DND-41 (cell line): ENCODE measurements around the gene SBF1.

Source experiments
- ATAC-seq: fragments of 200-7000 bp; cut with Tn5 transposase; 3 replicates; pipeline ENCODE4 v1.9.1; 2021; ENCODE audit warnings: low read depth; ENCODE audit not compliant: insufficient read depth
- DNase-seq: peaks from one replicate; pipeline ENCODE4 v3.0.0-alpha.2; 2020
- H2AFZ ChIP-seq: 2 replicates; pipeline ENCODE4 v1.6.0; 2012; ENCODE audit warnings: low read depth, low read length
- H3K27ac ChIP-seq: 2 replicates; pipeline ENCODE4 v1.5.1; 2012; ENCODE audit warnings: low read length, inconsistent platforms
- H3K27me3 ChIP-seq: fragments of 200-600 bp; sonication (generic); 2 replicates; pipeline ENCODE4 v1.6.0; 2012; ENCODE audit warnings: low read length, mild to moderate bottlenecking, inconsistent platforms; ENCODE audit not compliant: insufficient read depth, poor library complexity
- H3K36me3 ChIP-seq: 2 replicates; pipeline ENCODE4 v1.5.1; 2012; ENCODE audit warnings: low read length, inconsistent platforms; ENCODE audit not compliant: insufficient read depth
- H3K4me1 ChIP-seq: 2 replicates; pipeline ENCODE4 v1.5.1; 2012; ENCODE audit warnings: mild to moderate bottlenecking, low read length; ENCODE audit not compliant: insufficient read depth
- H3K4me2 ChIP-seq: 2 replicates; pipeline ENCODE4 v1.6.0; 2012; ENCODE audit warnings: mild to moderate bottlenecking, moderate library complexity, low read length, inconsistent platforms; ENCODE audit not compliant: insufficient read depth
- H3K4me3 ChIP-seq, 2 experiments: fragments of 200-600 bp in 1 of 2; shearing (Covaris generic) in 1 of 2; 2 replicates each; pipeline ENCODE4 v1.5.1; 2012 to 2016; ENCODE audit warnings: inconsistent platforms in 2 of 2, low read length in 2 of 2, mild to moderate bottlenecking in 2 of 2, low read depth in 1 of 2, moderate library complexity in 1 of 2
- H3K79me2 ChIP-seq: 2 replicates; pipeline ENCODE4 v1.6.0; 2012; ENCODE audit warnings: low read length, inconsistent platforms; ENCODE audit not compliant: insufficient read depth
- H3K9ac ChIP-seq: 2 replicates; pipeline ENCODE4 v1.6.0; 2012; ENCODE audit warnings: low read depth, mild to moderate bottlenecking, inconsistent platforms, low read length, moderate library complexity
- H3K9me3 ChIP-seq: 2 replicates; pipeline ENCODE4 v1.5.1; 2012; ENCODE audit warnings: low read length, moderate library complexity, mild to moderate bottlenecking, inconsistent platforms; ENCODE audit not compliant: insufficient read depth, severe bottlenecking
- H4K20me1 ChIP-seq: 2 replicates; pipeline ENCODE4 v1.6.0; 2012; ENCODE audit warnings: low read length; ENCODE audit not compliant: insufficient read depth
- EZH2 ChIP-seq: IDR thresholded peaks from 3 replicates; pipeline ENCODE4 v1.6.1; 2012; ENCODE audit warnings: borderline replicate concordance, low read depth, mild to moderate bottlenecking, moderate library complexity, low read length, inconsistent platforms; ENCODE audit not compliant: severe bottlenecking
- TF ChIP-seq, protein P1 (sequence below): IDR thresholded peaks from 2 replicates; pipeline ENCODE4 v1.5.1; 2012; ENCODE audit warnings: borderline replicate concordance, low read length, moderate library complexity, mild to moderate bottlenecking; ENCODE audit not compliant: poor library complexity, severe bottlenecking; ENCODE audit errors: extremely low read depth

SBF1 gene

DNA sequence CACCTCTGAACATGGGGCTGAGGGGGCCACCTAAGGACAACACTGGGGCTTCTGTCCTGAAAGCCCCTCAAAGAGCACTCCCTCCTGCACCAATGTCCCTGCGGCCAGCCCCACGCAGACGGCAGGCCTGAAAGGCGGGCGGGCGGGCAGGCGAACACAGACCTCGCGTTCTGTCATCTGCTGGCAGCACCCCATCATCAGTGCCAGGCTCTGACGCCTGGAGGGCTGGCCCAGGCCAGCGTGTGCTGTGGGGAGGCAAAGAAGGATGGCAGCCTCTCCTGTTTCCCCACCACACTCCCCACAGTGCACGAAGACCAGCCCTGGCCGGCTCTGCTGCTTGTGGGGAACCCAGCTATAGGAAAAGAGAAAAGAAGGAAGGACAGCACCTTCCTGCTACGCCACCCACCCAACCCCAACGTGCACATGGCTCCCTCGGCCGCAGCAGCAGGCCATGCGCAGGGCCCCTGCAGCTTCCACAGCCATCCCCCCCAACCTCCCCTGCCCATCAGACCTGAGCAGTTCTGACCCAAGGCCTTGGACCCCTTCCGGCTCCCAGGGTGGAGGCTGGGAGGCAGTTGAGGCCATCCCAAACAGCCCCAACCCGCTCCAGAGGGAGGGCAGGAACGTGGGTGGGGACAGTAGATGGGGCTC, 3.5 kb downstream of the SBF1 start:
- Histone ChIP-seq H3K27me3 (no peaks in the 10 kb centered on the region), H3K36me3 (peaks cover 55% of the 10 kb centered on the region), H3K79me2 (peaks cover 79% of the 10 kb centered on the region), H3K4me1 (peaks cover 74% of the 10 kb centered on the region), H3K4me3 (peak overlapping the region in 1 of 2 experiments; percentile 96; a peak in 2 of 4 replicates), H4K20me1 (peaks cover 72% of the 10 kb centered on the region), H3K9ac (peak overlapping the region; percentile 84), H2AFZ (no peak overlapping the region), H3K27ac (peak overlapping the region; percentile 91), H3K9me3 (no peaks in the 10 kb centered on the region), H3K4me2 (peak overlapping the region; percentile 99)
- TF ChIP-seq EZH2: no peak
- TF ChIP-seq, protein P1, sequence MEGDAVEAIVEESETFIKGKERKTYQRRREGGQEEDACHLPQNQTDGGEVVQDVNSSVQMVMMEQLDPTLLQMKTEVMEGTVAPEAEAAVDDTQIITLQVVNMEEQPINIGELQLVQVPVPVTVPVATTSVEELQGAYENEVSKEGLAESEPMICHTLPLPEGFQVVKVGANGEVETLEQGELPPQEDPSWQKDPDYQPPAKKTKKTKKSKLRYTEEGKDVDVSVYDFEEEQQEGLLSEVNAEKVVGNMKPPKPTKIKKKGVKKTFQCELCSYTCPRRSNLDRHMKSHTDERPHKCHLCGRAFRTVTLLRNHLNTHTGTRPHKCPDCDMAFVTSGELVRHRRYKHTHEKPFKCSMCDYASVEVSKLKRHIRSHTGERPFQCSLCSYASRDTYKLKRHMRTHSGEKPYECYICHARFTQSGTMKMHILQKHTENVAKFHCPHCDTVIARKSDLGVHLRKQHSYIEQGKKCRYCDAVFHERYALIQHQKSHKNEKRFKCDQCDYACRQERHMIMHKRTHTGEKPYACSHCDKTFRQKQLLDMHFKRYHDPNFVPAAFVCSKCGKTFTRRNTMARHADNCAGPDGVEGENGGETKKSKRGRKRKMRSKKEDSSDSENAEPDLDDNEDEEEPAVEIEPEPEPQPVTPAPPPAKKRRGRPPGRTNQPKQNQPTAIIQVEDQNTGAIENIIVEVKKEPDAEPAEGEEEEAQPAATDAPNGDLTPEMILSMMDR: no peak
- DNase-seq (no peak), ATAC-seq (no peak)

DNA sequence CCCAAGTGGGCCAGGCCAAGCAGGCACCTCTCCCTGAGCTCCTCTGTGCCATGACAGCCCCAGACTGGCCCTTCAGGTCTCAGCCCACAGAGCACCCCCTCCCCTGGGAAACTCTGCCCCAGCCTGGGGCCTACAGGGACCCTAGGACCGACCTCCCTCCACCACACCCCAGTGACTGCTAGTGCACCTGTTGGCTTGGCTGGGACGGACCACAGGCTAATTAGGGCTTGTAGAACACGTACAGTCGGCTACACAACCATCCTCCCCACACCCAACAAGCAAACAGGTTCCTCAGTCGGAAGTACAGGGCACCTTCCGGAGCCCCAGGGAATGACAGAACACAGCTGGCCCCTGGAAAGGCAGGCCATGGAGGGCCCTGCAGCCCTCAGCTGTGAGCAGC, 4.3 kb downstream of the SBF1 start:
- H3K4me3 ChIP-seq: peak overlapping the region in 1 of 2 experiments; percentile 96; a peak in 2 of 4 replicates
- H3K4me1 ChIP-seq: peaks cover 70% of the 10 kb centered on the region
- H3K9ac ChIP-seq: peak overlapping the region; percentile 84

DNA sequence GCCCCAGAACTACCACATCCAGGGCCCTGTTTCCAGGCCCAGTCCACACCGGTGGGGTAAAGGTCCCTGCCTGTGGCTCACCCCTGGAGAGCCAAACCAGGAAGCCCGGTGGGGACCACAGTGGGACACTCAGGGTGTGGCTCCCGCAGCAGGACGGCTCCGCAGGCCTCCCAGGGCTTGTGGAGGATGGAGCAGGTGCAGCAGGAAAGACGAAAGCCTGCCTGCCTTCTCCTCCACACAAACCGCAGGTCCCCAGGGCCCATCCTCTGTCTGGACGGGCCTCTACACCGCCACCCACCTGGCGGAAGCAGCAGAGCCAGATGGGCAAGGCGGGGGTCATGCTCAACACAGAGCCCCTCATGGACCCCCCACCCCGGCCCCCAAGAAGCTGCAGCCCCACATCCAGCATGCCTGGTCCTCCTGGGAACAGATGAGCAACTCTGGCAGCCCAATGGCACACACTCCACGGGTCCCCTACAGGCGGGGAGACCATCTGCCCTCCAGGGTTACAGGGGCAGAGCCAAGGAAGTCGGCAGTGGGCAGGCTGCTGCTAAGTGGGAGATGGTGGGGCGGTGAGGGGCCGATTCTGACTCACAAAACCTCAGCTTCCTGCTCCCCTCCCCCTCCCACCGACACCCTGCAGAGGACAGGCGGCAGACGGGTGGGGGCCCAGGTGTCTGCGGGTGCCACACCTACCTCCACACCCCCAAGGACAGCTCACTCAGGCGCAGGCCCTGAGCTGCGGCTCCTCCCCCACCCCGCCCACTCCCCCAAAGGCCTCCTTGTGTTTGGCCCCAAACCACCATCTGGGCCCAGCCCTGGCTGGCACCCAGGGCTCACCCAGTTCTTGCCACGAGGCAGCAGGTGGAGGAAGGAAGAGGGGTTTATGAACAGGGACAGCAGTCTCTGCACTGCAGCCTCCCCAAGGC, 5.2 kb downstream of the SBF1 start:
- peak; percentile 81 for ATAC-seq
- Histone ChIP-seq H3K36me3 (peaks cover 72% of the 10 kb centered on the region), H3K4me3 (peak overlapping the region in 1 of 2 experiments; percentile 96; a peak in 2 of 4 replicates), H3K79me2 (peaks cover 90% of the 10 kb centered on the region), H3K9me3 (no peaks in the 10 kb centered on the region), H4K20me1 (peaks cover 88% of the 10 kb centered on the region), H3K4me2 (peak overlapping the region; percentile 99), H2AFZ (no peak overlapping the region), H3K9ac (peak overlapping the region; percentile 84), H3K27me3 (no peaks in the 10 kb centered on the region), H3K4me1 (peaks cover 64% of the 10 kb centered on the region), H3K27ac (peak overlapping the region; percentile 92)
- peak; percentile 100 for DNase-seq
- TF ChIP-seq, protein P1: peak; percentile 57
- no peak for TF ChIP-seq EZH2

More for the DNA sequence above, 4.3 kb downstream of the SBF1 start:
- H3K4me2 ChIP-seq: peak overlapping the region; percentile 99
- H3K36me3 ChIP-seq: peaks cover 63% of the 10 kb centered on the region
- no peak; the same call in 2 of the 3 replicates for ATAC-seq
- H3K9me3 ChIP-seq: no peaks in the 10 kb centered on the region
- H2AFZ ChIP-seq: no peak overlapping the region
- H4K20me1 ChIP-seq: peaks cover 80% of the 10 kb centered on the region
- peak; percentile 58 for DNase-seq
- H3K27ac ChIP-seq: peak overlapping the region; percentile 91
- peaks cover 87% of the 10 kb centered on the region for H3K79me2 ChIP-seq
- no peak for TF ChIP-seq EZH2
- TF ChIP-seq, protein P1: no peak
- H3K27me3 ChIP-seq: no peaks in the 10 kb centered on the region
